HG03045 (cell line): ENCODE measurements around the gene DARS1.

Experiments
- ATAC-seq: cut with Tn5 transposase; IDR thresholded peaks from one replicate; pipeline ENCODE4 v1.9.1; 2021; ENCODE audit warnings: mild to moderate bottlenecking, moderate library complexity; ENCODE audit not compliant: unreplicated experiment

DARS1 gene

GRCh38 chr2:136016427-136016826 is 31.0 kb upstream of the DARS1 start:
- no peak for ATAC-seq

DNA sequence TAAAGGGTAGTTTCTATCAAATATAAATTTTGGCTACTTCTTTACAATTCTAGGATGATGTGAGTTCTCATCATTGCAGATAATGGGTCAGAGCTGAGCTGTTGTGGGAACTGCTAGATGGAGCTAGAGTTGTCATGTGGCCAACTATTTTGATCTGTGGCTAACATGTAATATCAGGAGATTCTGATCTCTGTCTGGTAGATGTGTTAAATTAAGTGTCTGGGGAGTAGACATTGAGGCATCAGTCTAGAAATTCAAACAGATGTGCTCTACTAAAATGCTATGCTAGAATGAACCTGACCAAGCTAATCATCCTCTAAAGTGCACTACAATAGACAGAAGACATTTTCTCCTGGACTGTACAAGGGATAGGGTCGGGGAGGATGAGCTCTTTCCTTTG is 30.3 kb upstream of the DARS1 start:
- ATAC-seq, result no peak

GRCh38 chr2:136014411-136014810 is 29.0 kb upstream of the DARS1 start:
- ATAC-seq, result no peak

DNA sequence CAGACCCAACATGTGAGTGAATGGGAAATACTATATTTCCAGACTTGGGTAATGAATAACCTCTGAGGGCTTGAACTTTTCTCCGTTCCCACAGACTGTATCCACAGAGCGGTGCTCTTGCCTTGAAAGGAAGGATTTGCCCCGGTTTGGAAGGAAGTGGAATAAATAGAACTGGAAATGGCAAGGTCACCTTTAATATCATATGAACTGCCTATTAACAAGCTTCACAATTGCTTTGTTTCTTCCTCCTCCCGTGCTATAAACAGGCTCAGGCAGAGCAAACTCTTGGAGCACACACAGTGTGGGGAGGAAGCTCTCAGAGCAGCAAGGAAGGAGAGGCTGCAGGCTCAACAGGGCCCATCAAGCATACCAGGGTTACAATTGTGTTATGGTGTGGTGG is 28.5 kb upstream of the DARS1 start:
- no peak for ATAC-seq

DNA sequence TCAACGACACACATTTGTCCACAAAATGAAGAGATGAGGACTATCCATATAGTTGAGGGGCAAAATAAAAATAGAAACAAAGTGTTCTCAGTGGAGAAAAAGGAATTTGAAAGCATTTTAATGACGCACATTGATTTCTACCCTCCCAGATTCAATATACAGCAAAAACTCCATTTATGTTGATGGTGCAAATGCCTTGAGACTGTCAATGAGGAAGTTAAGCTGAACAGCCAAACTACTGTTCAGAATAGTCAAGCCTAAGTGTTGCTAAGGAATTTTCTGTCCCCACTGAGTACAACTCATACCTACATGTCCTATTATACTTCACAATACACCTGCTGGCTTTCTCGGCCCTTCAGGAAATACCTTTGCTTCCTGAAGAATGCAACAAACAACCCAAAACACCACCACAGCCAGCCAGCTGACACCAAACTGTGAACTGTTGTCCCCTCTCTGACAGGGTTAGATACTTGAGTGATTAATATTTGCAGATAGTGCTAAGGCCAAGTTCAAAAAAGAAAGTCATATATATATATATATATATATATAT is 27.8 kb upstream of the DARS1 start:
- no peak for ATAC-seq

GRCh38 chr2:136012315-136012714 is 26.9 kb upstream of the DARS1 start:
- no peak for ATAC-seq

DNA sequence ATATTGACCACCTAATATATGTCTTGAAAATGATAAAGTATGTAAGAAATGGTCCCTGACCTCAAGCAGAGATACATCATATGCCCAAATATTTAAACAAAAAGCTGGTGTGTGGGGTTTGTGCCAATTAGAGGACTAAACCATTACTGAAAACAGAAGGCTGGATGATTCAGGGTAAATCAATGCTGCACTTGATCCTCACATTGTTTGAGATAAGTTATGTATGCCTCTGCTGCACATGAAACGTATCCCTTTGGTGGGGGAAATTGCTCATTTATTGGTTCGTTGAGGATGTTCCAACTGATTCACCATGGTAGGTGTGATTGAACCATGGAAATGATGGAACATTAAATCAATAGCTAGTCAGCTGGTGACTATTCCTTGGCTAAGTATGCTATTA is 24.7 kb upstream of the DARS1 start:
- no peak for ATAC-seq

GRCh38 chr2:136008205-136008865 is 22.9 kb upstream of the DARS1 start:
- no peak for ATAC-seq

- ATAC-seq, result no peak
Observed at GRCh38 chr2:136006658-136007057, 21.2 kb upstream of the DARS1 start.

GRCh38 chr2:136005462-136006196 is 20.2 kb upstream of the DARS1 start:
- peak; percentile 73 for ATAC-seq

GRCh38 chr2:136004965-136005364 is 19.5 kb upstream of the DARS1 start:
- ATAC-seq, result no peak

GRCh38 chr2:136001131-136001530 is 15.7 kb upstream of the DARS1 start:
- no peak for ATAC-seq

- ATAC-seq, result peak; percentile 47
Observed at GRCh38 chr2:136000502-136000901, 15.1 kb upstream of the DARS1 start.

DNA sequence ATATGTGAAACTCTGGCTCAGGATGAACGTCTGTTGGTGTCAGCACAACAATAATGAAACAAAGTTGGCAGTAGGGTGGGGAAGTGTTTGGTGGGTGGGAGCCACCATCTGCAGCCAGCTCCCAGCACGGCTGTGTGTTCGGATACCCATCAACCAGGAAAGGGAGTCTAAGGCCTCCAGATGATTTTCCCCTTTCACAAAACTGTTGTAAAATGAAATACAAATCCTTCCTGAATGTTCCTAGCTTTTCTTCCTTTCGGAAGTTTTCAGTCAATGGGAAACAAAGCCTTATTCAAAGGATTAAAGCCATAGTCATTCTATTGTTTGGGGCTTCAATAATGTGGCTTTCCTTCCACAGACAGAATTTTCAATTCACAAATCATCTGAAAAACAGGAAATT is 14.5 kb upstream of the DARS1 start:
- no peak for ATAC-seq

DNA sequence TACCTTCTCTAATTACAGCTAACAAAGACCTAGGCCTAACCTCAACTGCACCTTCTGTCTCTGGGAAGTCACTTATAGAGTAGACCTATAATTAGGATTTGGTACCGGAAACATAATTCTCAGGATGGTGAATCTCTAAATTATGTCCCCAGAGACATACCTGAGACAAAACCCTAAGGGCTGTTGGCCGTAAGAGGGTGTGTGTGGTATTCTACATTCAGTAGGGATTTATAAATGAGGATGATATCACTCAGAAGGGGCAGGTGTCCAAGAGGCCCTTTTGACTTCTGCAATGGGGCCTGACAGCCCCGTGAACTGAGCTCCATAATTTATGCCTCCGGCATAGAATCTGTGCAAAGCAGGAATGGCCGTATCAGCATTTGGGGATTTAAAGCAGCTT is 13.5 kb upstream of the DARS1 start:
- ATAC-seq, result no peak

- peak; percentile 51 for ATAC-seq
Observed at GRCh38 chr2:135997380-135997779, 12.0 kb upstream of the DARS1 start.

DNA sequence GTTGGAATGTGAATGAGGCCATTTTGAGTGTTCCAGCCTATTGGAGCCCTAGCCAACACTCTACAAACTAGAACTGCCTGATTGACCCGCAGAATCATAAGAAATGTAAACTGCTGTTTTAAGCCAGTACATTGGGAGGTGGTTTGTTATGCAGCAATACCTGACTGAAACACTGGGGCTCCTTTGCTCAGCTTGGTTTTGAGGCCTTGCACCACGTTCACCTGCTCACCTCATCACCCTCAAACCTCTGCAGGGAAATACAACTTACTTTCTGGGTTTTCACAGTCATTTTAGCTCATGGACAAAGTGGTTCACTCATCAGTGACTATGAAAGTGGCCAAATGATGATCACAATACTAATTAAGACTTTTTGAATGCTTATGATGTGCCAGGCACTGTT is 10.9 kb upstream of the DARS1 start:
- no peak for ATAC-seq

DNA sequence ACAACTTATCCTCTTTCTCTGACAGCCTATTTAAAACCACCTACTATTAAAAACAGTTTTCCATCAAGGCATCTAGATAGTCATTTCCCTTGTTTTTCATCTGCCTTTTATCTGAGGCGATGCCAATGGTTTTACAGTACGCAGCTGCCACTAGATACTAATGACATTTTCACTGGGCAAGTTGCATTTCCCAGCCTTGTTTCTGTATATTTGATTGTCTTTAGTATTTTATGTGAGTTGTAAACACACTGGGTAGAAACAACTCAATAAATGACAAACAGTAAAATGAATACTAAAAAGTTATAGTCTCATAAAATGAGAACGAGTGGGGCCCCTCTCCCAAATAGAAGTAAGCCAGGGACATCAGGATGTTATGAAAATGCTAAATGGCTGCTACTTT is 8.9 kb upstream of the DARS1 start:
- ATAC-seq, result no peak

GRCh38 chr2:135993421-135993820 is 8.0 kb upstream of the DARS1 start:
- ATAC-seq, result no peak

DNA sequence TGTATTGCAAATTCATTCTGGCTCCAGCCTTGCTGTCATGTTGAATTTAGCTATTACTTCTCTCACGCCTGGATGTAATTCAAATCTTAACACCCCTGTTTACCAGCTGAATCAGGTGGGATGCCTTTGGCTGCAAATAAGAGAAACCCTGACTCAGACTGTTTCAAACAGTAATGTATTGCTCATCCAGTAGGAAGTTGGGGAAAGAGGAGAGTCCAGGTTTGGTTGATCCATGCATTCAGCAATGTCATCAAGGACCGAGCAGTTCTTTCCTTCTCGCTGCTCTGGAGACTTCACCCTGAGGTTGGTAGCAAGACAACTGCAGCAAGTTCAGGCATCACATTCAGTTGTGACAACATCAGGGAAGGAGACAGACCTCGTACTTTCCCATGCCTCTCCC is 6.4 kb upstream of the DARS1 start:
- ATAC-seq, result no peak

GRCh38 chr2:135987441-135987840 is 2.0 kb upstream of the DARS1 start:
- no peak for ATAC-seq

- no peak for ATAC-seq
Observed at GRCh38 chr2:135986507-135986906, 1.1 kb upstream of the DARS1 start.
